Type B pancreatic cell (in vitro differentiated cells): ENCODE results near the gene ARAP1. TPM values are rescaled to one million over a fixed set of nuclear protein-coding genes. Genes with fewer than 3 reads are reported as not detected.

ENCODE experiments used
- DNase-seq: peaks from one replicate; pipeline ENCODE4 v3.0.0; 2021; ENCODE audit warnings: mixed read lengths; ENCODE audit not compliant: unreplicated experiment; ENCODE audit errors: extremely low spot score
- H3K27ac Mint-ChIP-seq: 2 replicates; pipeline ENCODE4 v1.8.0; 2021; ENCODE audit warnings: mild to moderate bottlenecking, mixed read lengths
- H3K27me3 Mint-ChIP-seq: 2 replicates; pipeline ENCODE4 v1.8.0; 2021; ENCODE audit warnings: mixed read lengths
- H3K36me3 Mint-ChIP-seq: 2 replicates; pipeline ENCODE4 v1.8.0; 2021; ENCODE audit warnings: mixed read lengths
- H3K4me1 Mint-ChIP-seq: one replicate; pipeline ENCODE4 v1.8.0; 2021; ENCODE audit warnings: mixed read lengths; ENCODE audit not compliant: unreplicated experiment
- H3K4me3 Mint-ChIP-seq: 2 replicates; pipeline ENCODE4 v1.8.0; 2021; ENCODE audit warnings: mild to moderate bottlenecking, mixed read lengths
- H3K9me3 Mint-ChIP-seq: 2 replicates; pipeline ENCODE4 v1.8.0; 2021; ENCODE audit warnings: mixed read lengths
- CTCF ChIP-seq: fragments of 200-600 bp; sonication (generic); conservative IDR thresholded peaks from 2 replicates; pipeline ENCODE4 v1.5.0; 2021; ENCODE audit warnings: antibody characterized with exemption, mild to moderate bottlenecking
- total RNA-seq: library from RNA; stranded (reverse); gene quantifications from 2 replicates; pipeline ENCODE4 v1.2.1, GENCODE V29; 2021; ENCODE audit warnings: low replicate concordance

ARAP1 gene
- total RNA-seq, 1 donor from 2014 or later: 80.5 TPM

- no peaks in the 10 kb centered on the region for H3K36me3 Mint-ChIP-seq
- peaks cover 46% of the 10 kb centered on the region for H3K4me1 Mint-ChIP-seq
- H3K4me3 Mint-ChIP-seq: peak overlapping the region; percentile 48
- peak overlapping the region; percentile 94 for H3K27ac Mint-ChIP-seq
- no peaks in the 10 kb centered on the region for H3K9me3 Mint-ChIP-seq
- no peak for DNase-seq
- no peaks in the 10 kb centered on the region for H3K27me3 Mint-ChIP-seq
- no peak for TF ChIP-seq CTCF
Observed at GRCh38 chr11:72741429-72741833, 10.8 kb downstream of the ARAP1 start.

GRCh38 chr11:72740562-72741428 lies 11.4 kb downstream of the ARAP1 start:
- no peaks in the 10 kb centered on the region for H3K27me3 Mint-ChIP-seq
- TF ChIP-seq CTCF: no peak
- H3K4me1 Mint-ChIP-seq: peaks cover 49% of the 10 kb centered on the region
- H3K4me3 Mint-ChIP-seq: peak overlapping the region; percentile 48
- H3K27ac Mint-ChIP-seq: peak overlapping the region; percentile 94
- H3K36me3 Mint-ChIP-seq: no peaks in the 10 kb centered on the region
- no peaks in the 10 kb centered on the region for H3K9me3 Mint-ChIP-seq
- DNase-seq: no peak

- peak overlapping the region; percentile 94 for H3K27ac Mint-ChIP-seq
- H3K27me3 Mint-ChIP-seq: no peaks in the 10 kb centered on the region
- no peaks in the 10 kb centered on the region for H3K36me3 Mint-ChIP-seq
- H3K9me3 Mint-ChIP-seq: no peaks in the 10 kb centered on the region
- no peak for DNase-seq
- no peak for TF ChIP-seq CTCF
- peaks cover 52% of the 10 kb centered on the region for H3K4me1 Mint-ChIP-seq
- peak overlapping the region; percentile 28 for H3K4me3 Mint-ChIP-seq
Observed at GRCh38 chr11:72740060-72740424, 12.2 kb downstream of the ARAP1 start.

GRCh38 chr11:72739240-72740059 lies 12.8 kb downstream of the ARAP1 start:
- Mint-ChIP-seq H3K4me1 (peaks cover 52% of the 10 kb centered on the region), H3K27ac (peak overlapping the region; percentile 94), H3K36me3 (no peaks in the 10 kb centered on the region), H3K27me3 (no peaks in the 10 kb centered on the region), H3K9me3 (no peaks in the 10 kb centered on the region), H3K4me3 (peak overlapping the region; percentile 28)
- DNase-seq: no peak
- no peak for TF ChIP-seq CTCF

GRCh38 chr11:72738199-72739141 lies 13.7 kb downstream of the ARAP1 start:
- no peak for DNase-seq
- H3K36me3 Mint-ChIP-seq: no peaks in the 10 kb centered on the region
- no peaks in the 10 kb centered on the region for H3K9me3 Mint-ChIP-seq
- H3K27me3 Mint-ChIP-seq: no peaks in the 10 kb centered on the region
- H3K27ac Mint-ChIP-seq: peak overlapping the region; percentile 97
- H3K4me1 Mint-ChIP-seq: peaks cover 47% of the 10 kb centered on the region
- TF ChIP-seq CTCF: no peak
- H3K4me3 Mint-ChIP-seq: no peak overlapping the region
